Anterior cingulate cortex (tissue), 58 donors: ENCODE data around the gene OR2B2.

ENCODE experiments used
- DNase-seq, 58 donors: peaks; one replicate each; lab custom pipeline; 2025; lab: John Stamatoyannopoulos, UW

OR2B2 gene

GRCh38 chr6:27893836-27894807, 18.1 kb downstream of the OR2B2 start:
- DNase-seq, result peak in 56 of 58 donors; percentile 16 to 89 (median 64)

GRCh38 chr6:27893059-27893835, 18.9 kb downstream of the OR2B2 start:
- DNase-seq, result peak in 44 of 58 donors; percentile 10 to 73 (median 39)

- peak in 1 of 58 donors; percentile 12 for DNase-seq
Measured at GRCh38 chr6:27892649-27893058, 19.5 kb downstream of the OR2B2 start.

GRCh38 chr6:27891320-27891875, 20.8 kb downstream of the OR2B2 start:
- DNase-seq, result no peak

GRCh38 chr6:27890445-27891319, 21.5 kb downstream of the OR2B2 start:
- peak in 9 of 58 donors; percentile 2 to 33 (median 10) for DNase-seq

GRCh38 chr6:27889628-27890444, 22.4 kb downstream of the OR2B2 start:
- no peak for DNase-seq

GRCh38 chr6:27889275-27889627, 22.9 kb downstream of the OR2B2 start:
- no peak for DNase-seq

GRCh38 chr6:27888566-27888965, 23.6 kb downstream of the OR2B2 start:
- no peak for DNase-seq

GRCh38 chr6:27886073-27886472, 26.1 kb downstream of the OR2B2 start:
- DNase-seq, result no peak

GRCh38 chr6:27883136-27883535, 29.1 kb downstream of the OR2B2 start:
- DNase-seq, result no peak

GRCh38 chr6:27882624-27883023, 29.6 kb downstream of the OR2B2 start:
- no peak for DNase-seq

- DNase-seq, result no peak
Measured at GRCh38 chr6:27879837-27880236, 32.4 kb downstream of the OR2B2 start.

GRCh38 chr6:27874016-27874415, 38.2 kb downstream of the OR2B2 start:
- DNase-seq, result no peak

- DNase-seq, result peak in 5 of 58 donors; percentile 5 to 21 (median 18)
Measured at GRCh38 chr6:27873021-27873940, 38.9 kb downstream of the OR2B2 start.

- no peak for DNase-seq
Measured at GRCh38 chr6:27872642-27873020, 39.6 kb downstream of the OR2B2 start.

- peak in 17 of 58 donors; percentile 1 to 55 (median 23) for DNase-seq
Measured at GRCh38 chr6:27871924-27872638, 40.1 kb downstream of the OR2B2 start.

- no peak for DNase-seq
Measured at GRCh38 chr6:27870291-27870870, 41.8 kb downstream of the OR2B2 start.
